ENCODE measurements around the gene SHROOM3.

Gene SHROOM3

GRCh38 chr4:76615999-76616398 lies 181.0 kb downstream of the SHROOM3 start:
- no peak for DNase-seq (ENCODE audit: extremely low read depth in 1 of 2, low read depth in 1 of 2)

GRCh38 chr4:76616526-76616925 lies 181.5 kb downstream of the SHROOM3 start:
- DNase-seq (ENCODE audit: extremely low read depth in 1 of 2, low read depth in 1 of 2): no peak

GRCh38 chr4:76620723-76621468 lies 185.9 kb downstream of the SHROOM3 start:
- DNase-seq (ENCODE audit: extremely low read depth in 1 of 2, low read depth in 1 of 2): no peak

- no peak for DNase-seq (ENCODE audit: extremely low read depth in 1 of 2, low read depth in 1 of 2)
Measured at GRCh38 chr4:76622126-76622525, 187.1 kb downstream of the SHROOM3 start.

GRCh38 chr4:76622717-76623116 lies 187.7 kb downstream of the SHROOM3 start:
- no peak for DNase-seq (ENCODE audit: extremely low read depth in 1 of 2, low read depth in 1 of 2)

GRCh38 chr4:76623217-76624045 lies 188.4 kb downstream of the SHROOM3 start:
- DNase-seq (ENCODE audit: extremely low read depth in 1 of 2, low read depth in 1 of 2): no peak

GRCh38 chr4:76624241-76624681 lies 189.2 kb downstream of the SHROOM3 start:
- DNase-seq (ENCODE audit: extremely low read depth in 1 of 2, low read depth in 1 of 2): no peak

- DNase-seq (ENCODE audit: extremely low read depth in 1 of 2, low read depth in 1 of 2): no peak
Measured at GRCh38 chr4:76624931-76625715, 190.1 kb downstream of the SHROOM3 start.

- DNase-seq (ENCODE audit: extremely low read depth in 1 of 2, low read depth in 1 of 2): no peak
Measured at GRCh38 chr4:76626686-76627465, 191.8 kb downstream of the SHROOM3 start.

- no peak for DNase-seq (ENCODE audit: extremely low read depth in 1 of 2, low read depth in 1 of 2)
Measured at GRCh38 chr4:76628251-76628650, 193.2 kb downstream of the SHROOM3 start.

GRCh38 chr4:76630741-76631140 lies 195.7 kb downstream of the SHROOM3 start:
- DNase-seq (ENCODE audit: extremely low read depth in 1 of 2, low read depth in 1 of 2): no peak

GRCh38 chr4:76634220-76634619 lies 199.2 kb downstream of the SHROOM3 start:
- DNase-seq (ENCODE audit: extremely low read depth in 1 of 2, low read depth in 1 of 2): no peak

GRCh38 chr4:76637712-76638361 lies 202.8 kb downstream of the SHROOM3 start:
- no peak for DNase-seq (ENCODE audit: extremely low read depth in 1 of 2, low read depth in 1 of 2)

- no peak for DNase-seq (ENCODE audit: extremely low read depth in 1 of 2, low read depth in 1 of 2)
Measured at GRCh38 chr4:76639288-76639687, 204.3 kb downstream of the SHROOM3 start.

GRCh38 chr4:76640353-76640910 lies 205.4 kb downstream of the SHROOM3 start:
- no peak for DNase-seq (ENCODE audit: extremely low read depth in 1 of 2, low read depth in 1 of 2)

GRCh38 chr4:76641351-76641750 lies 206.3 kb downstream of the SHROOM3 start:
- no peak for DNase-seq (ENCODE audit: extremely low read depth in 1 of 2, low read depth in 1 of 2)

- DNase-seq (ENCODE audit: extremely low read depth in 1 of 2, low read depth in 1 of 2): no peak
Measured at GRCh38 chr4:76641758-76642157, 206.7 kb downstream of the SHROOM3 start.

GRCh38 chr4:76644831-76645485 lies 209.9 kb downstream of the SHROOM3 start:
- DNase-seq (ENCODE audit: extremely low read depth in 1 of 2, low read depth in 1 of 2): no peak

GRCh38 chr4:76649086-76649485 lies 214.1 kb downstream of the SHROOM3 start:
- DNase-seq (ENCODE audit: extremely low read depth in 1 of 2, low read depth in 1 of 2): no peak

Measured in stimulated activated CD8-positive, alpha-beta memory T cell treated with anti-CD3 and anti-CD28 coated beads, Interleukin-7, amount 100 ng/mL, for 48 hours (primary cell).